Cardiac muscle cell (in vitro differentiated cells and primary cell): Measurements from ENCODE around the gene RFFL. TPM values are rescaled to one million over a fixed set of nuclear protein-coding genes. Genes with fewer than 3 reads are reported as not detected.
A peak's percentile ranks its signal among the peaks of the same experiment; 100 is the strongest.
"Not testable (repeated sequence)": the region's sequence is repeated elsewhere in the genome, so short reads cannot be mapped to it uniquely, and the experiment has no call there.

Experiments
- DNase-seq, 2 donors: peaks; one replicate each; pipeline versions ENCODE4 v3.0.0 to v3.0.0-alpha.2; 2010 to 2017; ENCODE audit warnings: low read depth in 1 of 2, low spot score in 1 of 2
- H3K27ac ChIP-seq: fragments of 200-600 bp; sonication (generic); 2 replicates; pipeline ENCODE4 v1.5.1; 2016
- H3K27me3 ChIP-seq: fragments of 200-600 bp; sonication (generic); 2 replicates; pipeline ENCODE4 v1.6.0; 2016; ENCODE audit warnings: control low read depth
- H3K36me3 ChIP-seq: fragments of 200-600 bp; sonication (generic); 2 replicates; pipeline ENCODE4 v1.5.1; 2016; ENCODE audit warnings: control low read depth
- H3K4me1 ChIP-seq: fragments of 200-600 bp; sonication (generic); 2 replicates; pipeline ENCODE4 v1.8.1; 2017; ENCODE audit warnings: low read depth, mild to moderate bottlenecking, mixed run types
- H3K4me3 ChIP-seq: fragments of 200-600 bp; sonication (generic); 2 replicates; pipeline ENCODE4 v1.5.1; 2016; ENCODE audit warnings: mild to moderate bottlenecking
- H3K9me3 ChIP-seq: fragments of 200-600 bp; sonication (generic); 2 replicates; pipeline ENCODE4 v1.5.1; 2017; ENCODE audit warnings: low read depth, mild to moderate bottlenecking, control low read depth
- polyA plus RNA-seq: library from polyadenylated mRNA; unstranded; fragments of >200 nt; fragmentation: Nextera tagmentation; extraction: Ambion mirVana; gene quantifications from 2 replicates; pipeline ENCODE4 v1.2.1, GENCODE V29; 2016
- total RNA-seq: library from RNA; depleted of rRNA; stranded (reverse); fragments of >200 nt; gene quantifications from 2 replicates; pipeline ENCODE4 v1.2.3, GENCODE V29; 2016
- TF ChIP-seq, protein P1 (sequence below): IDR thresholded peaks from 2 replicates; pipeline ENCODE4 v1.5.1; 2012; ENCODE audit warnings: low read depth, mild to moderate bottlenecking, low read length

Gene RFFL
- total and polyA plus RNA-seq, 2 experiments from 2014 or later, result 4.9 to 22.3 TPM

- DNase-seq, result no peak
- H3K4me3 ChIP-seq, result no peak overlapping the region
These were observed 36.4 kb upstream of the RFFL start for GRCh38 chr17:35099908-35100307.

DNA sequence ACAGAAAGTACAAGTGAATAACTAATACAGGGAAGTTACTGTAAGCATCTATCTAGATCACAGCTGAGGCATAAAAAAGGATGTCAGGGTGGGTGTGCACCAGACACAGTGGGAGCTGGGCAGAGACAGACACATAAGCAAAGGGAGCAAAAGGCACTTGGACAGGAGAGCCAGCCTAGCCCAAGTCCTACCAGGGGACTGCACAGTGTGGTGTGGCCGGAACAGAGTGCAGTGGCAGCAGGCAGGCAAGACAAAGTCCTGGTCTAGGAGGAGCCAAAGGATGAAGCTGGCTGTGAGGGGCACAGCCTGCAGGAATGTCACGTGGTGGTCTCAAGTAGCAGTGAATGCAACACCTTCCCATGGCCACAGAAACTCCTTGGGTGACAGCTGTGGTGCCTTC, 34.3 kb upstream of the RFFL start:
- Histone ChIP-seq H3K27ac (no peak overlapping the region), H3K36me3 (peaks cover 3% of the 10 kb centered on the region), H3K4me1 (no peaks in the 10 kb centered on the region), H3K9me3 (no peaks in the 10 kb centered on the region), H3K27me3 (no peaks in the 10 kb centered on the region), H3K4me3 (no peak overlapping the region)
- no peak for DNase-seq
- TF ChIP-seq, protein P1, sequence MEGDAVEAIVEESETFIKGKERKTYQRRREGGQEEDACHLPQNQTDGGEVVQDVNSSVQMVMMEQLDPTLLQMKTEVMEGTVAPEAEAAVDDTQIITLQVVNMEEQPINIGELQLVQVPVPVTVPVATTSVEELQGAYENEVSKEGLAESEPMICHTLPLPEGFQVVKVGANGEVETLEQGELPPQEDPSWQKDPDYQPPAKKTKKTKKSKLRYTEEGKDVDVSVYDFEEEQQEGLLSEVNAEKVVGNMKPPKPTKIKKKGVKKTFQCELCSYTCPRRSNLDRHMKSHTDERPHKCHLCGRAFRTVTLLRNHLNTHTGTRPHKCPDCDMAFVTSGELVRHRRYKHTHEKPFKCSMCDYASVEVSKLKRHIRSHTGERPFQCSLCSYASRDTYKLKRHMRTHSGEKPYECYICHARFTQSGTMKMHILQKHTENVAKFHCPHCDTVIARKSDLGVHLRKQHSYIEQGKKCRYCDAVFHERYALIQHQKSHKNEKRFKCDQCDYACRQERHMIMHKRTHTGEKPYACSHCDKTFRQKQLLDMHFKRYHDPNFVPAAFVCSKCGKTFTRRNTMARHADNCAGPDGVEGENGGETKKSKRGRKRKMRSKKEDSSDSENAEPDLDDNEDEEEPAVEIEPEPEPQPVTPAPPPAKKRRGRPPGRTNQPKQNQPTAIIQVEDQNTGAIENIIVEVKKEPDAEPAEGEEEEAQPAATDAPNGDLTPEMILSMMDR, result no peak

More at GRCh38 chr17:35099908-35100307, 36.4 kb upstream of the RFFL start:
- Histone ChIP-seq H3K4me1 (no peaks in the 10 kb centered on the region), H3K36me3 (peaks cover 3% of the 10 kb centered on the region), H3K27me3 (no peaks in the 10 kb centered on the region), H3K27ac (no peak overlapping the region), H3K9me3 (no peaks in the 10 kb centered on the region)
- TF ChIP-seq, protein P1, result no peak

DNA sequence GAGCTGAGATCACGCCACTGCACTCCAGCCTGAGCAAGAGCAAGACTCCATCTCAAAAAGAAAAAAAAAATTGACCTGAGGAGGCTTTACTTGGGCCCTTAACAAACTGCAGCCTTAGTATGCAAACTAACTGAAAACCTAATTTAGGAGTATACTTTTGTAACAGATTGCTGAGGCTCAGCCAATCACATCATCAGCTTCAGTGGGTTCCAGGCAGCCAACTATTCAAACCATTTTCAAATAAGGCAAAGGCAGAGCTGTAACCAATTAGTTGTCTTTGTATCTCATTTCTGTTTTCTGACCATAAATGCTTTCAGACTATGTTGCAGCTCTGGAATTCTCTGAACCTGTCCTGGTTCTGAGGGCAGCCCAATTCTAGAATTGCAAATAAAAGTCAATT, 32.2 kb upstream of the RFFL start:
- no peak overlapping the region for H3K4me3 ChIP-seq
- H3K9me3 ChIP-seq, result no peaks in the 10 kb centered on the region
- H3K27me3 ChIP-seq, result no peaks in the 10 kb centered on the region
- no peaks in the 10 kb centered on the region for H3K4me1 ChIP-seq
- DNase-seq, result no peak
- peaks cover 3% of the 10 kb centered on the region for H3K36me3 ChIP-seq
- TF ChIP-seq, protein P1, result no peak
- H3K27ac ChIP-seq, result no peak overlapping the region

- no peak overlapping the region for H3K4me3 ChIP-seq
- no peak overlapping the region for H3K27ac ChIP-seq
- no peaks in the 10 kb centered on the region for H3K36me3 ChIP-seq
- no peaks in the 10 kb centered on the region for H3K9me3 ChIP-seq
- H3K27me3 ChIP-seq, result no peaks in the 10 kb centered on the region
- peak in 1 of 2 donors; percentile 85 for DNase-seq
- H3K4me1 ChIP-seq, result no peaks in the 10 kb centered on the region
- TF ChIP-seq, protein P1, result no peak
These were observed 31.4 kb upstream of the RFFL start for GRCh38 chr17:35094902-35095301.

- H3K4me3 ChIP-seq, H3K9me3 ChIP-seq, H3K27ac ChIP-seq, H3K27me3 ChIP-seq, H3K36me3 ChIP-seq, H3K4me1 ChIP-seq, DNase-seq: not testable (repeated sequence)
These were observed 27.2 kb upstream of the RFFL start for GRCh38 chr17:35090707-35091106.

DNA sequence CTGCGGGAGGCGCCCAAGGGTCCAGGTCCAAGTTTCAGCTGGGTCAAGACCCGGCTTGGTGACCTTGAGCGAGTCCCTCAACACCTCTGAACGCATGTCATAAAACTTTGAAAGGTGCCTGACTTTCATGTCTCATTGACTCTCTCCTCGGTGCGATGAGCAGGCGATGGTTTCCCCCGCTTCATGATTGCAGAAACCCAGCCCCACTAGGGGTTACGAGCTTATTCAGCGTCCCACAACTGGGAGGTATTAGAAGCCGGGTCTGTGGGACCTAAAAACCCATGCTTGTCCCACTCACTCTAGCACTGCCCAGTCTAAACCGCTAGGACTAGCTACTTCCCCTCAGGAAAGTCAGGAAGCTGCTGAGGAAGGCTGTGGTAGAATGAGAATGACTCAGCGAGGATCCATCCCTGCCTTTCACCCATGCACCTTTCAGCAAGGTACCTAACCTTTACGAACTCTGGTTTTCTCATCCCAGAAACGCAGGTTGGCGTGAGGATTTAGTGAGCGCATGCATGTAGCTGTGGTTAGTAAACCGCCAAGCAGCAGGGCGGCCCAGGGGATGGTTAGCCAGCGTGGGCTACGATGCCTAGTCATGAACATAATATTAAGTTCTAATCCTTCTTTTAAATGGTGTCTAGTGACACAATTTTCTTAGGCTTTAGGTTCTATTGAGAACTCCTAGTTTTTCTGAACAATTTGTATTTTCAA, 26.2 kb upstream of the RFFL start:
- Histone ChIP-seq H3K27me3 (no peaks in the 10 kb centered on the region), H3K4me3 (peak overlapping the region; percentile 64), H3K9me3 (no peaks in the 10 kb centered on the region), H3K4me1 (peaks cover 8% of the 10 kb centered on the region), H3K36me3 (no peaks in the 10 kb centered on the region), H3K27ac (no peak overlapping the region)
- TF ChIP-seq, protein P1, result peak; percentile 12
- peak; percentile 7 to 55 for DNase-seq
